Fibroblast of skin of left quadriceps (primary cell): ENCODE measurements around the gene BCL2L14.

ENCODE experiments used
- DNase-seq, 2 experiments: peaks; one replicate each; pipeline ENCODE4 v3.0.0-alpha.2; 2013; ENCODE audit warnings: low read depth in 2 of 2

BCL2L14 gene

GRCh38 chr12:12054993-12055392, 15.7 kb upstream of the BCL2L14 start:
- DNase-seq = no peak

DNA sequence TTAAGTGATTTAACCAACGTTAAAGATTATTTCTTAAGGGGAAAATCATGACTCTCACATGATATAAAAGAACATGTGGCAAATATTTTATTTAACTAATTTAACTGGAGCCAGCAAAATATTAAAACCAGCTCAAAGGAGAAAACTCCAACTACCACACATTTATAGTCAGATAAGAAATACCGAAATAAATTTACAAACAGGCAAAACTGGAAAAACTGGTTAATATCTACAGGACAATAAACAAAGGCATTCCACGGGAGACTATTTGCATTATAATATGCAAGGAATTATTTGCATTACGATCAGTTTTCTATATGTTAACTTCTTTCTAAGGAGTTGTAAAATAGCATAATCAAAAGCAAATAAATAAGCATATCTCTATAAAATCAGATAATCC, 13.8 kb upstream of the BCL2L14 start:
- DNase-seq = no peak

DNA sequence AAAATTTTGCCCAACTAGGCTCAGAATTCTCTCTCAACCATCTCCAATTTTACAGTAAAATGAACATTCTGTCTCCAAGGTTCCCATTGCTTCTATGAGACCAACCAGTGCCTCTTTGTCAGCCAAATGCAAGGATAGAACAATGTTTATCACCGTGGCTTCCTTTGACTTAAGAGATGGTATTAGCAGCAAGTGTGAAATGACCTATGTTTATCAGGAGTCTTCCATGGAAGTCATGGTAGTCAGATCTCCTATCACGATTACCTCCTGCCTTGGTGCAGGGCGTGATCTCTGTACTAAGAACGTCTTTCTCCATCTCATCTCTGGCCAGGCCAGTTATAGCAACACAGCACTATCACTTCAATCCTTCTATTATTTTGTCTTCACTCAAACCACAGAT, 6.1 kb upstream of the BCL2L14 start:
- DNase-seq = no peak

GRCh38 chr12:12068751-12069150, 2.0 kb upstream of the BCL2L14 start:
- DNase-seq = no peak

GRCh38 chr12:12069821-12070548, 754 bp upstream of the BCL2L14 start:
- no peak for DNase-seq

DNA sequence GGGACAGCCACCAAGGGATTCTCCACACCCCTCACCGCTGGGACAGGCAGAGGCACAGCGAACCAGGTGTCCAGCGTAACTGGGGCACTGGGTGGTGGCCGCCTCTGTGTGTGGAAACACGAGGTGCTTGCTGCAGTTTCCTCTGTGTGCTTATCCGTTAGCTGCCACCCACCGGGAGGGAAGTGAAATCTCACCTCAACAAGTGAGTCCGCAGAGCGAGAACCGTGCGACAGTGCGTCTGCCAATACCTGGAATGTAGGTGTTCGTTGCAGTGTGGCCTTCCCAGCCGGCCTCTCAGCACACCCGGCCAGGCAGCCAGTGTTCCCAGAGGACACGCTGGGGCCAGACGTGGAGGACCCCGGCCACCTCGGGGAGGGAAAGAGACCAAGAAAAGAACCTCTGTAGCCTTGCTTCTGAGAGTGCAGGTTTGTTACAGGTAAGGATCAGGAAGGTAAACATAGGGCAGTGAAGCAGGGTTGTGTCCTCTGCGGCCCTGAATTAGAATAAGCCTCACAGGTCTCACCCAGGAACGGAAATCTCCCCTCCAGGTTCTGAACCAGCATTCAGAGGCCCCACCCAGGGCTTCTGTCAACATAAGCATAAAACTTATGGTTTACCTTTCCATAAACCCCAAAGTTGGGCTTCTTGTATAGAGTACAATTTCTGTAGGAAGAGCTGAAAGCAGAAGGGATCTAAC, 1.5 kb downstream of the BCL2L14 start:
- DNase-seq = no peak

- DNase-seq = no peak
Measured at GRCh38 chr12:12079291-12079690, 8.6 kb downstream of the BCL2L14 start.

DNA sequence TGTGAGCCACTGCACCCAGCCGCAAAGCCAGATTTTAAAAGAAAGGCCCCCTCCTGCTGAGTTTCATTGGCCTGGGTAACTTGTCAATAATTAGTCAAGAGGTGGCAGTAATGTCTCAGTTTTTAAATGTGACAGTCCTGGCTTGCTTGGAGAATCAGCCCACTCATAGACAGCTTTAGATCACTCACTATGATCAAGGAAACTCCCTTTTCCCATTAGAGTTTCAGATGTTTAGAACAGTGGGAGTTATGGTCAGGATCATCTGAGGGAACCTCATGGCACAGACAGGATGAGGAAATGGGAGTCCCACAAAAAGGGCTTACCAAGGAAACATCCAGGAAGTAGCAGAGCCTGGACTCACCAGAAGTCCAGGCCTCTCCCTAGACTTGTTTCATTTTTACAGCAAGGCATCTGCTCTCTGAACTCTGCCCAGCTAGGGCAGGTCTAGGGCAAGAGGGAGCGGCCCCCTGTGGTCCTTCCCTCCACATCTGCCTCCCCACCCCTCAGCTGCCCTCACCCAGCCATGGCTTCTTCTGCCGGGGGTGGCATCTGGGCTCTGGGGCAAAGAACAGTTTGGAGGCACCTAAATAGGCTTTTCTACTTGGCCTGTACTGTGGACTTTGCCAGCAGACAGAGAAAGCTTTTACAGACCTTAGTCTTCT, 11.2 kb downstream of the BCL2L14 start:
- DNase-seq = peak; percentile 26 to 33

- no peak for DNase-seq
Measured at GRCh38 chr12:12083688-12084087, 12.9 kb downstream of the BCL2L14 start.

- no peak for DNase-seq
Measured at GRCh38 chr12:12086362-12086761, 15.6 kb downstream of the BCL2L14 start.

GRCh38 chr12:12086973-12087692, 16.4 kb downstream of the BCL2L14 start:
- no peak for DNase-seq

DNA sequence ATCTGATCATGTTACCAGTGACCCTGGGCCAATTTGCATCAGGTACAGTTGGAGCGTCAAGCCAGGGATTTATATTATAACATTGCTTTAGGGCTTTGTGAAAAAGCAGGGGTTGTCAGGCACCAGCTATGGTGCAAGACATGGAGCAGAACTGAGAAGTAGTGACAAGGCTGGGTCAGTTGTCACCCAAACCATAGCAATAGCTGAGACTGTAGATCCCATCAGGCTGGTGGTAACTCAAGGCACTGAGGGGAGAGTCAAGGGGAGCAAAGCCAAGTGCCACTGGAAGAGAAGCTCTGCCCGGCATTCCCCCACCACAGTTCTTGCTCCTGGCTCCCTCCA, 16.9 kb downstream of the BCL2L14 start:
- no peak for DNase-seq

GRCh38 chr12:12088147-12088546, 17.4 kb downstream of the BCL2L14 start:
- DNase-seq = no peak

DNA sequence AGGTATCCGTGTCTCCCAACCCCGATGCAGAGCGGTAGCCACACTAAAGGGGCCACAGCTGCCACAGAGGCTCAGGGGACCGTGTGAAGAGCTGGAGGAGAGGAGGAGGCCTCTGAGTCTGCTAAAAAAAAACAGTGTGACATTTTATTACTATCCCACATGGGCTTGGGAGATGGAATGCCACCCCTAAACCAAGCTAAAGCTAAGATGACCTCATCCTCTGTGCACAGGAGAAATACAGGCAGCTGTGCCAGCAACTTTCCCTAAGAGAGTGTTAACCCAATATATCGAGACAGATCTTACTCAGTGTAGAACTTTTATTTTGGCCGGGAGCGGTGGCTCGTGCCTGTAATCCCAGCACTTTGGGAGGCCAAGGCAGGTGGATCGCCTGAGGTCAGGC, 18.0 kb downstream of the BCL2L14 start:
- no peak for DNase-seq

DNA sequence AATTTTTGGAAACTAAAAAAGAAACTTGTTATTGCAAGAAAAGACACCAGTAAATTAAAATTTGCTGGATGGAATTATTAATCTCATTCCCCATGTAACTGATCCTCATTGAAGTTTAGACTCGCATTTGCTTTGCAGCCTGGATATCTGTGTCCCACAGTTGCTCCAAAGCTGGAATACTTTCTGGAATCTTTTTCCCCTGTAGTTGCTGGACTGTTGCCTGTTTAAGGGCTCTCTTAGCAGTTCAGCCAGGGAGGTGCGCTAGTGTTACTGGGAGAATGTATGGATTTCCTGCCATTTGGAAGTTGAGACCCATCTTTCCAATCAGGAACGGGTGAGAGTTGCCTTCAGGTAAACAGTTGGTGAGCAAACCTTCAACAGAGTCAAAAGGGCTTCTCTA, 20.3 kb downstream of the BCL2L14 start:
- no peak for DNase-seq

DNA sequence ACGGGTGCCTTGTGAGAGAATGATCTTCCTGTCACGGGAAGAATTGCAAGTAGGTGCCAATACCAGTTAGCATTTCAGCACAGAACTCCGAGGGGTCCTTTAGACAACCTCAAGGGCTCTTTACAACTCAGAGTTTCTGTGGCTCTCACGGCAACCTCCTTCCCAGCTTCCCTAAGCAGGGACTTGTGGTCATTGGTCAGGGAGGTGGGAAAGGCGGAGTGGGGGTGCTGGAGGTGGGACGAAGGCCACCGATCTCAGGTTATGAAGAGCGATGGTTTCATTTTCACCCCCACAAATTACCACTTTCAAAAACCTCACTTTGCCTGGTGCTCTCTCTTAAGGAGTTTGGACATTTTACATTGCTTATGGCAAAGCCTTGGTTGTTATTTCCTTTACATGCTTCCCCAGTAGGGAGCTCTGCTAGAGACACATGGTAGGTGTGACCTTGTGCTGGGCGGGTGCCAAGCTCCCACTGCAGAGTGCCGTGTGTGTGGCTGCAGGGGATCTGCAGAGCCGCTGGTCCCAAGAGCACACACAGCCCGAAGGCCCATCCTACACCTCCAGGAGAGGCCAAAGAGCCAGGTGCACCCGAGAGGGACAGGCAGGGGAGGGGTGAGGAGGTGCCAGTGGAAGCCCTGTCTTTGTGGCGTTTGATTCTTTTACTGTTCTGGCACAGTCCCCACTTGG, 21.4 kb downstream of the BCL2L14 start:
- DNase-seq = no peak

DNA sequence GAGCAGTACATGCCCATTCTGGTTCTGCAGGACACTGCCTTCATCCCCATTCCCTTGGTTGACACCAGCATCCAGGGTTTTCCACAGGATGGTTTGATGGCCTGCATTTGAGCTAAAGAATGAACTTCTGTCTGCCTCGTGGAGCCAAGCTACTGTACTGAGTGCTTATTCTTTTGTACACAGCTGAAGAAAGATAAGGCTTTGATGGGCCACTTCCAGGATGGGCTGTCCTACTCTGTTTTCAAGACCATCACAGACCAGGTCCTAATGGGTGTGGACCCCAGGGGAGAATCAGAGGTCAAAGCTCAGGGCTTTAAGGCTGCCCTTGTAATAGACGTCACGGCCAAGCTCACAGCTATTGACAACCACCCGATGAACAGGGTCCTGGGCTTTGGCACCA, 23.7 kb downstream of the BCL2L14 start:
- DNase-seq = no peak

DNA sequence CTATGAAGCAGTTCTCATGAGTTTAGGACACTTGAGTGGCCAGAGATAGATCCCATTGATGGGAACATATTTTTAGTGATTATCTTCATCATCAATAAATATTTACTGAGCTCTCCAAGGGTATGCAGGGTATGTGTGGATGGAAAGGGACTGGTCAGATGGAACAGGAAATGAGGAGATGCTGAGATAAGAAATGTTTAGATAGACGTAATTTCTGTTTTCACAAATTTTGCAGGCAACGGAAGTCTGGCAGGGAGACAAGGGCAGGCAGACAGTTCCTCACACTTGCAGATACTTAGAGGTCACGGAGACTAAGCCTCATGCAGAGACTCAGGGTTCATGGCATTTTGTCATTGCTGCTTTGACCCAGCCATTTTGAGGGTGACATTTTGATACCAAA, 24.3 kb downstream of the BCL2L14 start:
- DNase-seq = no peak

- no peak for DNase-seq
Measured at GRCh38 chr12:12097891-12098690, 27.4 kb downstream of the BCL2L14 start.

DNA sequence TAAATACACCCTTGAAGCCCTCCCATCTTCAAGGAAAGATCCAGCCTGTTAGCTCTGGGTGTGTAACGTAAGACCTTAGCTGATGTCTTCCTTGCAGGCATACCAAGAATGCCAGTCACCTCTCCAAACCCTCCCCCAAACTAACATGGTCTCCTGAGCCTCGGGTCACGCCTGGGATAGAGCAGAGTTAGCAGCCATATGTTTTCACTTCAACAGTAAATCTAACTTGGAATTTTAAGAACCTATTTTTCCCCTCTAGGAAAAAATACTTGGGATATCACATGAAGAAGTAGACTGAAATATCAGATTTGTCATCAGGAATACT, 27.9 kb downstream of the BCL2L14 start:
- no peak for DNase-seq

GRCh38 chr12:12099102-12099501, 28.4 kb downstream of the BCL2L14 start:
- no peak for DNase-seq
